Hepatocyte (in vitro differentiated cells): ENCODE results near the gene COMP. TPM values are rescaled to one million over a fixed set of nuclear protein-coding genes. Genes with fewer than 3 reads are reported as not detected.

Experiments used
- DNase-seq: peaks from one replicate; pipeline ENCODE4 v3.0.0-alpha.2; 2016; ENCODE audit warnings: low spot score
- H2AFZ ChIP-seq: fragments of 200-600 bp; sonication (generic); 2 replicates; pipeline ENCODE4 v1.6.0; 2016; ENCODE audit warnings: antibody characterized with exemption, mild to moderate bottlenecking
- H3K27ac ChIP-seq: fragments of 200-600 bp; sonication (generic); 2 replicates; pipeline ENCODE4 v1.5.1; 2016; ENCODE audit warnings: mild to moderate bottlenecking
- H3K27me3 ChIP-seq: fragments of 200-600 bp; sonication (generic); 2 replicates; pipeline ENCODE4 v1.6.1; 2016
- H3K36me3 ChIP-seq: fragments of 200-600 bp; sonication (generic); replicated peaks from 2 replicates; pipeline ENCODE4 v1.5.1; 2016; ENCODE audit warnings: low read depth; ENCODE audit not compliant: insufficient read depth
- H3K4me1 ChIP-seq: fragments of 200-600 bp; sonication (generic); 2 replicates; pipeline ENCODE4 v1.5.1; 2016; ENCODE audit warnings: mild to moderate bottlenecking, moderate library complexity; ENCODE audit not compliant: insufficient read depth
- H3K4me2 ChIP-seq: fragments of 200-600 bp; sonication (generic); 2 replicates; pipeline ENCODE4 v1.6.0; 2016
- H3K4me3 ChIP-seq: fragments of 200-600 bp; sonication (generic); 2 replicates; pipeline ENCODE4 v1.5.1; 2016; ENCODE audit warnings: mild to moderate bottlenecking
- H3K79me2 ChIP-seq: fragments of 200-600 bp; sonication (generic); 2 replicates; pipeline ENCODE4 v1.6.0; 2017; ENCODE audit warnings: mild to moderate bottlenecking
- H3K9me2 ChIP-seq: fragments of 200-600 bp; sonication (generic); replicated peaks from 2 replicates; pipeline ENCODE4 v1.6.0; 2017; ENCODE audit warnings: mild to moderate bottlenecking; ENCODE audit not compliant: insufficient read depth
- H3K9me3 ChIP-seq: fragments of 200-600 bp; sonication (generic); 2 replicates; pipeline ENCODE4 v1.5.1; 2016; ENCODE audit warnings: low read depth, mild to moderate bottlenecking
- H4K20me1 ChIP-seq: fragments of 200-600 bp; sonication (generic); 2 replicates; pipeline ENCODE4 v1.6.0; 2016; ENCODE audit warnings: mild to moderate bottlenecking; ENCODE audit not compliant: insufficient read depth, poor library complexity, severe bottlenecking
- EZH2 ChIP-seq: fragments of 200-600 bp; sonication (generic); IDR thresholded peaks from 2 replicates; pipeline ENCODE4 v1.6.1; 2016; ENCODE audit warnings: antibody characterized with exemption, mild to moderate bottlenecking, borderline replicate concordance
- EZH2phosphoT487 ChIP-seq: fragments of 200-600 bp; sonication (generic); IDR thresholded peaks from one replicate; pipeline ENCODE4 v1.6.1; 2018; ENCODE audit warnings: antibody characterized with exemption, mild to moderate bottlenecking, low read depth, moderate library complexity; ENCODE audit not compliant: unreplicated experiment, severe bottlenecking
- WGBS: methylation state at CpG from one replicate; pipeline ENCODE4 v1.1.6; 2016; ENCODE audit warnings: low lambda C conversion rate; ENCODE audit errors: missing lambda C conversion rate; 5-methylcytosine and 5-hydroxymethylcytosine counted together
- polyA plus RNA-seq: library from polyadenylated mRNA; unstranded; fragments of >200 nt; fragmentation: Nextera tagmentation; extraction: Ambion mirVana; gene quantifications from 2 replicates; pipeline ENCODE4 v1.2.1, GENCODE V29; 2016
- total RNA-seq: library from RNA; depleted of rRNA; stranded (reverse); fragments of >200 nt; gene quantifications from 2 replicates; pipeline ENCODE4 v1.2.3, GENCODE V29; 2014
- TF ChIP-seq, protein P1 (sequence below): fragments of 200-600 bp; sonication (generic); IDR thresholded peaks from 2 replicates; pipeline ENCODE4 v1.5.1; 2016; ENCODE audit warnings: antibody characterized with exemption, mild to moderate bottlenecking; ENCODE audit not compliant: poor library complexity

COMP gene
- total and polyA plus RNA-seq, 2 experiments from 2014 or later = 2.8 to 16.3 TPM

DNA sequence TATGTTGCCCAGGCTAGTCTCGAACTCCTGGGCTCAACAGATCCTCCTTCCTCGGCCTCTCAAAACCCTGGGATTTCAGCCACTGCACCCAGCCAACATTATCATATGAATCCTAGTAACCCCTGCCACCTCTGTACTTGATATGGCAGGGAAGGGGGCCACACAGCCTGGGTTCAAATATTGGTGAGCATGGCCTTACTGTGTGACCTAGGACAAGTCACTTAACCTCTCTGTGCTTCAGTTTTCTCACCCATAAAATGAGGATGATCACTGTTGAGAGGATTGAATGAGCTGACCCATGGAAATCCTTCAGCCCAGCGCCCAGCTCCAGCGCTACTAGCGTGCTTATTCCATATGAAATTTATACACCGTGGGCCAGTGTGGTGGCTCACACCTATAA lies 3.6 kb upstream of the COMP start:
- H3K79me2 ChIP-seq = no peaks in the 10 kb centered on the region
- no peaks in the 10 kb centered on the region for H3K36me3 ChIP-seq
- H3K27me3 ChIP-seq = peaks cover 39% of the 10 kb centered on the region
- DNase-seq = no peak
- H3K4me1 ChIP-seq = peaks cover 21% of the 10 kb centered on the region
- H3K9me3 ChIP-seq = no peaks in the 10 kb centered on the region
- H3K9me2 ChIP-seq = no peaks in the 10 kb centered on the region
- no peak overlapping the region for H2AFZ ChIP-seq
- H4K20me1 ChIP-seq = no peaks in the 10 kb centered on the region
- WGBS = 96% methylated on average over 6 of the region's 6 CpGs
- no peak overlapping the region for H3K4me3 ChIP-seq
- no peak overlapping the region for H3K4me2 ChIP-seq
- no peak overlapping the region for H3K27ac ChIP-seq
- TF ChIP-seq, protein P1, sequence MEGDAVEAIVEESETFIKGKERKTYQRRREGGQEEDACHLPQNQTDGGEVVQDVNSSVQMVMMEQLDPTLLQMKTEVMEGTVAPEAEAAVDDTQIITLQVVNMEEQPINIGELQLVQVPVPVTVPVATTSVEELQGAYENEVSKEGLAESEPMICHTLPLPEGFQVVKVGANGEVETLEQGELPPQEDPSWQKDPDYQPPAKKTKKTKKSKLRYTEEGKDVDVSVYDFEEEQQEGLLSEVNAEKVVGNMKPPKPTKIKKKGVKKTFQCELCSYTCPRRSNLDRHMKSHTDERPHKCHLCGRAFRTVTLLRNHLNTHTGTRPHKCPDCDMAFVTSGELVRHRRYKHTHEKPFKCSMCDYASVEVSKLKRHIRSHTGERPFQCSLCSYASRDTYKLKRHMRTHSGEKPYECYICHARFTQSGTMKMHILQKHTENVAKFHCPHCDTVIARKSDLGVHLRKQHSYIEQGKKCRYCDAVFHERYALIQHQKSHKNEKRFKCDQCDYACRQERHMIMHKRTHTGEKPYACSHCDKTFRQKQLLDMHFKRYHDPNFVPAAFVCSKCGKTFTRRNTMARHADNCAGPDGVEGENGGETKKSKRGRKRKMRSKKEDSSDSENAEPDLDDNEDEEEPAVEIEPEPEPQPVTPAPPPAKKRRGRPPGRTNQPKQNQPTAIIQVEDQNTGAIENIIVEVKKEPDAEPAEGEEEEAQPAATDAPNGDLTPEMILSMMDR = no peak
- TF ChIP-seq EZH2phosphoT487 = no peak
- TF ChIP-seq EZH2 = no peak

DNA sequence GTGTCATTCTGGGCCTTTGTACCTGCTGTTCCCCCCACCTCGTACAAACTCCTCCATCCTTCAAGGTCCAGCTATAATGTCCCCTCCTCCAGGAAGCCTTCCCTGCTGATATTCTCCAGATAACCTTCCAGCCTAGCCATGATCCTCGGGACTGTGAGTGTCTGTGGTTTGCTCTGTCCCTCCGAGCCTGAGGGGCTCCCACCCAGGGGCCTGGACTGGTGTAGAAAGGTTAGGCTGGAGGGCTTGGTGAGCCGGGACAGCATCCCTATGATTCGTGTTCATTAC lies 2.9 kb upstream of the COMP start:
- no peak overlapping the region for H3K4me3 ChIP-seq
- no peaks in the 10 kb centered on the region for H4K20me1 ChIP-seq
- H3K9me2 ChIP-seq = no peaks in the 10 kb centered on the region
- TF ChIP-seq EZH2 = no peak
- H3K79me2 ChIP-seq = no peaks in the 10 kb centered on the region
- H3K27me3 ChIP-seq = peaks cover 47% of the 10 kb centered on the region
- peaks cover 20% of the 10 kb centered on the region for H3K4me1 ChIP-seq
- 76% methylated on average over 5 of the region's 5 CpGs for WGBS
- H3K27ac ChIP-seq = no peak overlapping the region
- no peaks in the 10 kb centered on the region for H3K9me3 ChIP-seq
- no peaks in the 10 kb centered on the region for H3K36me3 ChIP-seq
- DNase-seq = no peak
- H3K4me2 ChIP-seq = no peak overlapping the region
- no peak overlapping the region for H2AFZ ChIP-seq

DNA sequence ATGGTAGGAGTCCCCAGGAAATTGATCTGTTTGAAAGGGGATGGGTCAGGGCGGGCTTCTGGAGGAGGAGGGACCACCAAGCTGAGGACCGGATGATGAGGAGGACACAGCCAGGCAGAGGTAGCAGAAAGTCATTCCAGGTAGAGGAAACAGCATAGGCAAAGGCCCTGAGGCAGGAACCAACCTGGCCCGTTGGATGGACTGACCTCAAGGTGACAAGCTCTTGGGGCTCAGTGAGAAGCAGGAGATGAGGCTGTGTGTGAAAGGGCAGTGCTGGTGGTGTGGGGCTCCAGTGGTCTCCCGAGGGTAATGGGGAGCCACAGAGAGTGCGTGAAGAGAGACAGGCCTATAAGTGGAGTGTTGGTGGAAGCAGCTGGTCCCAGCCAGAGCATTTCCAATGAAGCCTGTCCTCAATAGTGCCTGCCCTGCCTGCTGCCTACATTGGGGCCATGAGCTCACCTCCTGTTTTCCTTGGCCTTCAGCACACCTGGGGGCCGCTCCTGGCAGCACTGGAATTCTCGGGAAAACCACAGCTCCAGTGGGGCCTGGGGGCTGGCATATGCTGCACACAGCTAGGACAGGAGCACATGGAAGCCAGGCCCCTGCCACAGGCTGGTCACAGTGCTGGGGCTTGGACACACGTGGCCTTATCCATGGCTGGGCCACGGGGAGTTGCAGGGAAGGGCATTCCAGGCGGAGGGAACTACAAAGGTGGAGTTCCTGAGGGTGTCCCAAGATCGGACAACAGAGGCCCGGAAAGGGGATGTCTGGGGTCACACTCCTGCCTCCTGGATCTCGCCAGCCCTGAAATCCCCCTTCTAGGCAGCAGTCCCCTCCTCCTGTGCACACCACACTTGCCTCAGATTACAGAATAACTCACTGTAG lies 2.3 kb upstream of the COMP start:
- 81% methylated on average over 12 of the region's 13 CpGs for WGBS

DNA sequence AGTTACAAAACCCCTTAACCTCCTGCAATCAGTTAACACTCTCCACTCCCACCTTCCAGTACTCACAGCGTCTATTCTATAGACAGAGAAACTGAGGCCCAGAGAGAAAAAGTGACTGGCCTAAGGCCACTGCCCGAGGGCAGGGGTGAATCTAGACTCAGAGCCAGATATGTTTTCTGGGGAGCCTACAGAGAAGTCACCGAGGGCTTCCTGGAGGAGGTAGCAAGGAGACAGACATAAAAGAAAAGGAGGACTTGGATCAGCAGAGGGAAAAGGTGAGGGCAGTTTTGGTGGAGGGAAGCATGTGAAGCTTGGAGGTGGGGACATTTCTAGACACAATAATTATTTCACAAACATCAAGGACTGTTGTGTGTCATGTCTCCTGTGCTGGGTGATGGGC lies 1.6 kb upstream of the COMP start:
- H3K4me2 ChIP-seq = no peak overlapping the region

More for the DNA sequence above, 2.3 kb upstream of the COMP start:
- Histone ChIP-seq H4K20me1 (no peaks in the 10 kb centered on the region), H3K4me2 (no peak overlapping the region), H3K27ac (no peak overlapping the region), H2AFZ (no peak overlapping the region), H3K79me2 (no peaks in the 10 kb centered on the region), H3K27me3 (peaks cover 52% of the 10 kb centered on the region), H3K9me3 (no peaks in the 10 kb centered on the region), H3K4me3 (no peak overlapping the region), H3K4me1 (peaks cover 22% of the 10 kb centered on the region), H3K9me2 (no peaks in the 10 kb centered on the region), H3K36me3 (no peaks in the 10 kb centered on the region)
- no peak for DNase-seq
- TF ChIP-seq EZH2phosphoT487 = no peak
- TF ChIP-seq, protein P1 = no peak
- TF ChIP-seq EZH2 = no peak

More for the DNA sequence above, 1.6 kb upstream of the COMP start:
- Histone ChIP-seq H3K4me1 (peaks cover 22% of the 10 kb centered on the region), H3K4me3 (no peak overlapping the region), H3K79me2 (no peaks in the 10 kb centered on the region), H3K9me2 (no peaks in the 10 kb centered on the region), H3K36me3 (no peaks in the 10 kb centered on the region), H2AFZ (no peak overlapping the region), H3K27ac (no peak overlapping the region), H3K9me3 (no peaks in the 10 kb centered on the region), H3K27me3 (peaks cover 60% of the 10 kb centered on the region), H4K20me1 (no peaks in the 10 kb centered on the region)
- DNase-seq = no peak
- no peak for TF ChIP-seq EZH2phosphoT487
- no peak for TF ChIP-seq EZH2
- TF ChIP-seq, protein P1 = no peak
- WGBS = 80% methylated on average over 3 of the region's 3 CpGs
